ENCODE results near the gene FAM174C. TPM values are rescaled to one million over a fixed set of nuclear protein-coding genes. Genes with fewer than 3 reads are reported as not detected.

The FAM174C gene
- total and polyA plus RNA-seq, 2 donors (not counting 3 experiments of a cell fraction or from before 2014, with no cell fraction given) = 46.7 to 83.9 TPM

- dilution Hi-C loops (cut with MboI; ENCODE audit: extremely low pct_ligation_motif_present, low sequenced_read_pairs) (no loop called here), intact Hi-C loops (cut with micrococcal nuclease) (no loop called here)
- Histone ChIP-seq H3K79me2 (ENCODE audit: control insufficient read depth, insufficient read depth, low read length) (peaks cover 41% of the 10 kb centered on the region), H3K4me2 (ENCODE audit: insufficient read depth, low read length) (no peak overlapping the region), H3K27ac (ENCODE audit: insufficient read depth, low read depth, low read length) (no peak overlapping the region), H3K9me3 (replicated peaks; ENCODE audit: control insufficient read depth, insufficient read depth, low read length) (no peaks in the 10 kb centered on the region), H2AFZ (ENCODE audit: low read depth, low read length) (no peak overlapping the region), H3K9me1 (replicated peaks; ENCODE audit: control insufficient read depth, extremely low read depth, insufficient read depth, low read length) (no peaks in the 10 kb centered on the region), H3K4me1 (ENCODE audit: control insufficient read depth, extremely low read depth, insufficient read depth, low read length) (peaks cover 57% of the 10 kb centered on the region), H3K9ac (replicated peaks; ENCODE audit: extremely low read depth, insufficient read depth, low read length) (no peak overlapping the region), H3K4me3 (replicated peaks in 1 of 3; ENCODE audit: insufficient read depth in 1 of 3, low read depth in 1 of 3, low read length in 3 of 3) (no peak overlapping the region), H4K20me1 (replicated peaks; ENCODE audit: control insufficient read depth, extremely low read depth, insufficient read depth, low read length) (no peaks in the 10 kb centered on the region), H3K27me3 (ENCODE audit: control insufficient read depth in 2 of 2, insufficient read depth in 2 of 2, low read length in 2 of 2) (no peaks in the 10 kb centered on the region), H3K36me3 (ENCODE audit: control insufficient read depth in 2 of 2, extremely low read depth in 1 of 2, insufficient read depth in 2 of 2, low read length in 2 of 2) (peaks cover 29 to 34% of the 10 kb centered on the region in 2 experiments)
- peak; percentile 45 for TF ChIP-seq POLR2A (IDR thresholded peaks at IDR 0.05; ENCODE audit: low read depth, low read length)
- no peak for TF ChIP-seq MYC (IDR thresholded peaks at IDR 0.05; ENCODE audit: low read depth, low read length)
- ChIA-PET CTCF (interaction anchor here (1.1 to 7.8 kb wide), 3 partner anchors 10 to 12 kb away, joined by 6 to 63 read pairs (median 10); no protein-coding TSS in a partner anchor), POLR2A (interaction anchor here (0.6 to 1.2 kb wide), 2 partner anchors 9 to 12 kb away, joined by 3 read pairs; no protein-coding TSS in a partner anchor)
- FAIRE-seq (no peak), DNase-seq (ENCODE audit: low read depth, low spot score) (no peak)
- no TSS peak for BruUV-seq (replicated peaks)
These were observed 18.5 kb upstream of the FAM174C start for GRCh38 chr19:1256646-1257474.

GRCh38 chr19:1257475-1258162 lies 17.7 kb upstream of the FAM174C start:
- no peaks in the 10 kb centered on the region for H3K9me1 ChIP-seq (replicated peaks; ENCODE audit: control insufficient read depth, extremely low read depth, insufficient read depth, low read length)
- H4K20me1 ChIP-seq (replicated peaks; ENCODE audit: control insufficient read depth, extremely low read depth, insufficient read depth, low read length) = no peaks in the 10 kb centered on the region
- no peak overlapping the region for H3K27ac ChIP-seq (ENCODE audit: insufficient read depth, low read depth, low read length)
- no peaks in the 10 kb centered on the region for H3K27me3 ChIP-seq (ENCODE audit: control insufficient read depth in 2 of 2, insufficient read depth in 2 of 2, low read length in 2 of 2)
- H3K9me3 ChIP-seq (replicated peaks; ENCODE audit: control insufficient read depth, insufficient read depth, low read length) = no peaks in the 10 kb centered on the region
- no peak overlapping the region for H3K4me2 ChIP-seq (ENCODE audit: insufficient read depth, low read length)
- no peak for DNase-seq (ENCODE audit: low read depth, low spot score)
- ChIA-PET CTCF (interaction anchor here (1.1 to 7.8 kb wide), 2 partner anchors 9 to 13 kb away, joined by 6 to 63 read pairs; no protein-coding TSS in a partner anchor), POLR2A (interaction anchor here (0.6 to 3.4 kb wide), 2 partner anchors 9 to 12 kb away, joined by 3 to 19 read pairs; partner anchors contain the start of gene CIRBP)
- no peak overlapping the region for H2AFZ ChIP-seq (ENCODE audit: low read depth, low read length)
- TF ChIP-seq POLR2A (IDR thresholded peaks at IDR 0.05; ENCODE audit: low read depth, low read length) (no peak), MYC (IDR thresholded peaks at IDR 0.05; ENCODE audit: low read depth, low read length) (no peak), JUN (IDR thresholded peaks at IDR 0.05; ENCODE audit: borderline replicate concordance, insufficient read depth, insufficient read length, low read depth) (no peak), FOS (IDR thresholded peaks at IDR 0.05; ENCODE audit: borderline replicate concordance, insufficient read depth, low read length) (no peak)
- TF ChIP-seq, protein P1, sequence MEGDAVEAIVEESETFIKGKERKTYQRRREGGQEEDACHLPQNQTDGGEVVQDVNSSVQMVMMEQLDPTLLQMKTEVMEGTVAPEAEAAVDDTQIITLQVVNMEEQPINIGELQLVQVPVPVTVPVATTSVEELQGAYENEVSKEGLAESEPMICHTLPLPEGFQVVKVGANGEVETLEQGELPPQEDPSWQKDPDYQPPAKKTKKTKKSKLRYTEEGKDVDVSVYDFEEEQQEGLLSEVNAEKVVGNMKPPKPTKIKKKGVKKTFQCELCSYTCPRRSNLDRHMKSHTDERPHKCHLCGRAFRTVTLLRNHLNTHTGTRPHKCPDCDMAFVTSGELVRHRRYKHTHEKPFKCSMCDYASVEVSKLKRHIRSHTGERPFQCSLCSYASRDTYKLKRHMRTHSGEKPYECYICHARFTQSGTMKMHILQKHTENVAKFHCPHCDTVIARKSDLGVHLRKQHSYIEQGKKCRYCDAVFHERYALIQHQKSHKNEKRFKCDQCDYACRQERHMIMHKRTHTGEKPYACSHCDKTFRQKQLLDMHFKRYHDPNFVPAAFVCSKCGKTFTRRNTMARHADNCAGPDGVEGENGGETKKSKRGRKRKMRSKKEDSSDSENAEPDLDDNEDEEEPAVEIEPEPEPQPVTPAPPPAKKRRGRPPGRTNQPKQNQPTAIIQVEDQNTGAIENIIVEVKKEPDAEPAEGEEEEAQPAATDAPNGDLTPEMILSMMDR (IDR thresholded peaks at IDR 0.05; ENCODE audit: extremely low read depth in 1 of 2, insufficient read depth in 1 of 2, low read depth in 1 of 2, low read length in 2 of 2) = no peak
- TF ChIP-seq, protein P2, sequence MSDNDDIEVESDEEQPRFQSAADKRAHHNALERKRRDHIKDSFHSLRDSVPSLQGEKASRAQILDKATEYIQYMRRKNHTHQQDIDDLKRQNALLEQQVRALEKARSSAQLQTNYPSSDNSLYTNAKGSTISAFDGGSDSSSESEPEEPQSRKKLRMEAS (IDR thresholded peaks at IDR 0.05; ENCODE audit: insufficient read depth, insufficient read length) = no peak
- TSS peak; percentile 18 for BruUV-seq (replicated peaks)
- H3K36me3 ChIP-seq (ENCODE audit: control insufficient read depth in 2 of 2, extremely low read depth in 1 of 2, insufficient read depth in 2 of 2, low read length in 2 of 2) = peaks cover 29 to 34% of the 10 kb centered on the region in 2 experiments
- peaks cover 38% of the 10 kb centered on the region for H3K79me2 ChIP-seq (ENCODE audit: control insufficient read depth, insufficient read depth, low read length)
- peaks cover 58% of the 10 kb centered on the region for H3K4me1 ChIP-seq (ENCODE audit: control insufficient read depth, extremely low read depth, insufficient read depth, low read length)
- no peak for FAIRE-seq
- intact Hi-C loops (cut with micrococcal nuclease) = no loop called here
- H3K9ac ChIP-seq (replicated peaks; ENCODE audit: extremely low read depth, insufficient read depth, low read length) = no peak overlapping the region
- no peak overlapping the region for H3K4me3 ChIP-seq (replicated peaks in 1 of 3; ENCODE audit: insufficient read depth in 1 of 3, low read depth in 1 of 3, low read length in 3 of 3)
- dilution Hi-C loops (cut with MboI; ENCODE audit: extremely low pct_ligation_motif_present, low sequenced_read_pairs) = no loop called here
